ENCODE measurements around the gene MYO1E. TPM values are rescaled to one million over a fixed set of nuclear protein-coding genes. Genes with fewer than 3 reads are reported as not detected.

MYO1E gene
- total RNA-seq, 2 experiments from 2014 or later, result 73.9 to 79.1 TPM

GRCh38 chr15:59245559-59245958 lies 127.1 kb downstream of the MYO1E start:
- POLR2A ChIA-PET, result no interaction called here
- DNase-seq, result no peak
- Mint-ChIP-seq H3K9me3 (no peaks in the 10 kb centered on the region), H3K27me3 (no peaks in the 10 kb centered on the region), H3K4me1 (peaks cover 10% of the 10 kb centered on the region), H3K27ac (no peak overlapping the region), H3K4me3 (no peak overlapping the region), H3K36me3 (peaks cover 4% of the 10 kb centered on the region)
- ATAC-seq (ENCODE audit: low read depth), result no peak

GRCh38 chr15:59244337-59244736 lies 128.3 kb downstream of the MYO1E start:
- Mint-ChIP-seq H3K4me3 (no peak overlapping the region), H3K27me3 (no peaks in the 10 kb centered on the region), H3K4me1 (peaks cover 10% of the 10 kb centered on the region), H3K9me3 (no peaks in the 10 kb centered on the region), H3K27ac (no peak overlapping the region), H3K36me3 (peaks cover 4% of the 10 kb centered on the region)
- DNase-seq (no peak), ATAC-seq (ENCODE audit: low read depth) (no peak)
- POLR2A ChIA-PET, result no interaction called here

GRCh38 chr15:59243622-59244021 lies 129.0 kb downstream of the MYO1E start:
- POLR2A ChIA-PET, result no interaction called here
- DNase-seq (no peak), ATAC-seq (ENCODE audit: low read depth) (no peak)
- no peak overlapping the region for H3K27ac Mint-ChIP-seq
- peaks cover 8% of the 10 kb centered on the region for H3K4me1 Mint-ChIP-seq
- no peaks in the 10 kb centered on the region for H3K27me3 Mint-ChIP-seq
- H3K4me3 Mint-ChIP-seq, result no peak overlapping the region
- H3K36me3 Mint-ChIP-seq, result peaks cover 4% of the 10 kb centered on the region
- no peaks in the 10 kb centered on the region for H3K9me3 Mint-ChIP-seq

GRCh38 chr15:59242649-59243048 lies 130.0 kb downstream of the MYO1E start:
- H3K4me3 Mint-ChIP-seq, result no peak overlapping the region
- POLR2A ChIA-PET, result no interaction called here
- H3K27me3 Mint-ChIP-seq, result no peaks in the 10 kb centered on the region

GRCh38 chr15:59240036-59240435 lies 132.6 kb downstream of the MYO1E start:
- ATAC-seq (ENCODE audit: low read depth) (no peak), DNase-seq (no peak)
- no peaks in the 10 kb centered on the region for H3K9me3 Mint-ChIP-seq
- POLR2A ChIA-PET, result no interaction called here
- no peak overlapping the region for H3K27ac Mint-ChIP-seq
- H3K27me3 Mint-ChIP-seq, result no peaks in the 10 kb centered on the region
- H3K4me3 Mint-ChIP-seq, result no peak overlapping the region
- peaks cover 15% of the 10 kb centered on the region for H3K36me3 Mint-ChIP-seq
- peaks cover 10% of the 10 kb centered on the region for H3K4me1 Mint-ChIP-seq

More at GRCh38 chr15:59242649-59243048, 130.0 kb downstream of the MYO1E start:
- Mint-ChIP-seq H3K9me3 (no peaks in the 10 kb centered on the region), H3K27ac (no peak overlapping the region), H3K36me3 (peaks cover 4% of the 10 kb centered on the region), H3K4me1 (peaks cover 9% of the 10 kb centered on the region)
- ATAC-seq (ENCODE audit: low read depth) (no peak), DNase-seq (no peak)

- Mint-ChIP-seq H3K27me3 (no peaks in the 10 kb centered on the region), H3K36me3 (peaks cover 15% of the 10 kb centered on the region), H3K9me3 (no peaks in the 10 kb centered on the region), H3K4me3 (no peak overlapping the region), H3K4me1 (peaks cover 8% of the 10 kb centered on the region), H3K27ac (no peak overlapping the region)
- DNase-seq (no peak), ATAC-seq (ENCODE audit: low read depth) (no peak)
- POLR2A ChIA-PET, result no interaction called here
Measured at GRCh38 chr15:59237924-59238331, 134.7 kb downstream of the MYO1E start.

GRCh38 chr15:59237119-59237855 lies 135.4 kb downstream of the MYO1E start:
- Mint-ChIP-seq H3K4me3 (no peak overlapping the region), H3K9me3 (no peaks in the 10 kb centered on the region), H3K27me3 (no peaks in the 10 kb centered on the region), H3K27ac (no peak overlapping the region), H3K36me3 (peaks cover 13% of the 10 kb centered on the region), H3K4me1 (peaks cover 8% of the 10 kb centered on the region)
- POLR2A ChIA-PET, result no interaction called here
- no peak for DNase-seq
- ATAC-seq (ENCODE audit: low read depth), result no peak

GRCh38 chr15:59236394-59236793 lies 136.3 kb downstream of the MYO1E start:
- no peaks in the 10 kb centered on the region for H3K9me3 Mint-ChIP-seq
- no peak for ATAC-seq (ENCODE audit: low read depth)
- H3K27me3 Mint-ChIP-seq, result no peaks in the 10 kb centered on the region
- H3K4me3 Mint-ChIP-seq, result no peak overlapping the region
- DNase-seq, result no peak
- POLR2A ChIA-PET, result no interaction called here
- no peak overlapping the region for H3K27ac Mint-ChIP-seq
- peaks cover 8% of the 10 kb centered on the region for H3K4me1 Mint-ChIP-seq
- peaks cover 14% of the 10 kb centered on the region for H3K36me3 Mint-ChIP-seq

- Mint-ChIP-seq H3K36me3 (peaks cover 21% of the 10 kb centered on the region), H3K4me1 (peaks cover 7% of the 10 kb centered on the region), H3K9me3 (no peaks in the 10 kb centered on the region), H3K27ac (no peak overlapping the region), H3K27me3 (no peaks in the 10 kb centered on the region), H3K4me3 (no peak overlapping the region)
- ATAC-seq (ENCODE audit: low read depth) (no peak), DNase-seq (no peak)
- POLR2A ChIA-PET, result no interaction called here
Measured at GRCh38 chr15:59232476-59232875, 140.2 kb downstream of the MYO1E start.

- no peak for ATAC-seq (ENCODE audit: low read depth)
- Mint-ChIP-seq H3K9me3 (no peaks in the 10 kb centered on the region), H3K4me1 (peaks cover 4% of the 10 kb centered on the region), H3K27me3 (no peaks in the 10 kb centered on the region), H3K36me3 (peaks cover 19% of the 10 kb centered on the region), H3K27ac (no peak overlapping the region), H3K4me3 (no peak overlapping the region)
- no peak for DNase-seq
- POLR2A ChIA-PET, result no interaction called here
Measured at GRCh38 chr15:59230531-59231055, 142.1 kb downstream of the MYO1E start.

- no peaks in the 10 kb centered on the region for H3K9me3 Mint-ChIP-seq
- H3K4me1 Mint-ChIP-seq, result peaks cover 7% of the 10 kb centered on the region
- DNase-seq (no peak), ATAC-seq (ENCODE audit: low read depth) (no peak)
- H3K27ac Mint-ChIP-seq, result no peak overlapping the region
- H3K36me3 Mint-ChIP-seq, result peaks cover 21% of the 10 kb centered on the region
- no peaks in the 10 kb centered on the region for H3K27me3 Mint-ChIP-seq
- H3K4me3 Mint-ChIP-seq, result no peak overlapping the region
- POLR2A ChIA-PET, result no interaction called here
Measured at GRCh38 chr15:59229453-59229852, 143.2 kb downstream of the MYO1E start.

- Mint-ChIP-seq H3K4me1 (peaks cover 7% of the 10 kb centered on the region), H3K9me3 (no peaks in the 10 kb centered on the region), H3K36me3 (peaks cover 26% of the 10 kb centered on the region), H3K27ac (no peak overlapping the region), H3K27me3 (no peaks in the 10 kb centered on the region), H3K4me3 (no peak overlapping the region)
- DNase-seq, result no peak
- no peak for ATAC-seq (ENCODE audit: low read depth)
- POLR2A ChIA-PET, result no interaction called here
Measured at GRCh38 chr15:59229015-59229414, 143.7 kb downstream of the MYO1E start.

GRCh38 chr15:59227021-59227420 lies 145.7 kb downstream of the MYO1E start:
- DNase-seq (no peak), ATAC-seq (ENCODE audit: low read depth) (no peak)
- POLR2A ChIA-PET, result no interaction called here
- H3K27me3 Mint-ChIP-seq, result no peaks in the 10 kb centered on the region
- peaks cover 37% of the 10 kb centered on the region for H3K36me3 Mint-ChIP-seq
- no peak overlapping the region for H3K27ac Mint-ChIP-seq
- H3K4me3 Mint-ChIP-seq, result no peak overlapping the region
- no peaks in the 10 kb centered on the region for H3K9me3 Mint-ChIP-seq
- peaks cover 7% of the 10 kb centered on the region for H3K4me1 Mint-ChIP-seq

- POLR2A ChIA-PET, result no interaction called here
- no peaks in the 10 kb centered on the region for H3K27me3 Mint-ChIP-seq
- ATAC-seq (ENCODE audit: low read depth), result no peak
- no peak overlapping the region for H3K27ac Mint-ChIP-seq
- peaks cover 49% of the 10 kb centered on the region for H3K36me3 Mint-ChIP-seq
- peaks cover 7% of the 10 kb centered on the region for H3K4me1 Mint-ChIP-seq
- no peaks in the 10 kb centered on the region for H3K9me3 Mint-ChIP-seq
- no peak overlapping the region for H3K4me3 Mint-ChIP-seq
- no peak for DNase-seq
Measured at GRCh38 chr15:59224474-59224873, 148.2 kb downstream of the MYO1E start.

Data from activated naive CD8-positive, alpha-beta T cell treated with anti-CD3 and anti-CD28 coated beads, Interleukin-2, amount 10 ng/mL, durations not matched to agents 7 days and 5 days (primary cell).